Stimulated activated CD8-positive, alpha-beta memory T cell treated with anti-CD3 and anti-CD28 coated beads, Interleukin-7, amount 100 ng/mL, for 1 hour (primary cell): ENCODE measurements around the gene TLE7.

Experiments
- DNase-seq, 2 donors: peaks; one replicate each; pipeline ENCODE4 v3.0.0-alpha.2; 2020; ENCODE audit warnings: low read depth in 2 of 2

The TLE7 gene

DNA sequence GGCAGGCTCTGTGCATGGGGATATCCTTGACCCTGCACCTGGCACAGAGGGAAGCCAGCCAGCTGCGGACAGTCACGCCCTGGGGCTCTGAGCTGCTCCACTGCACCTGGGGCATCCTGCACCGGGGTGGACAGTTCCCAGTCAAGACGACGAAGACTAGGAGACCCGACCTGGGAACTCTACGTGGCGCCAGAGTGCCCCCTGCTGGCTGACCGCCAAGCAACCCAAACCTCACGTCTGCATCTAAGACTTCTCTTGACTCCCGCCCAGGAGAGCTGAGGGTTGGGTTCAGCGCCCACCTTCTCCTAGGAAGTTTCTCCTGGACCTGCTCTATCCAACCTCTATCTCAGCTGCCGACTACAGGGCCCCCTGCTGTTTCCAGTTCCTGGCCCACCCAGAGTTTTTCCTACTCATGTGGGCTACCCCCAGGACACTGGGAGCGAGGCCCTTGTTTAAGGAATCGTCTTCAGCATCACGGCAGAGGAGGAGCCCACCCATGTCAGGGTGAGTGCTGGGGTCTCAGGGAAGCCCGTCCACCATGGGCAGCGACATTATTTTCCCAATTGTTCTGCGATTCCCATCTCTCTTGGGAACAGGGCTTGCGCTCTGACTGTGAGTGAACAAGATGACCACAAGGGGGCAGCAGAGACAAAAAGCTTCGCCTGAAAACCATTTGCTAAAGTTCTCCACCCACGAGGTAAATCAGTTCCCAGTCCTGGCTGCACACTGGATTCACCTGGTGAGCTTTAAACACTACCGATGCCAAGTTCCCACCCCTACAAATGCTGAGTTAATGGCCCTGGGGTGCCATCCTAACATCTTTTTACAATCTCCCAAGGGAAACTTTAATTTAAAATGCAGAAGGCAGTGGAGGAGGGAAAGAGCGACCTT is 29.3 kb downstream of the TLE7 start:
- DNase-seq = peak; percentile 11 to 44

DNA sequence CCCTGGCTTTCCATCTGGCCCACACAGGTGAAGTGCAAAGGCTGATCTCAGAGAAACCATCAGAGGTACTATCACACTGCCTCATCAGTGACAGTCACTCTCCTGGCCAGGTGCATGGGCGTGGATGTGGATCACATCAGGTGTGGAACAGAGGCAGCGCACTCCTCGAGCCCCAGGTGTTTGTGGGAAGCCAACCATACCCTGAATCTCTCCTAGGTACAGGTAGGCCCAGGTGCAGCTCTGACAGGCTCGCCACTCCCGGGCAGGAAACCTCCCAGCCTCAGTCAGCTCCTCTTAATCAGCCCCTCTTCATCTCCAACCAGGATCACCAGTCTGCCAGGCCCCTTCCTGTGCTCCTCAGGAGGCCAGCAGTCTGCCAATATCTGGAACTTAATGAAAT is 31.7 kb downstream of the TLE7 start:
- no peak for DNase-seq

DNA sequence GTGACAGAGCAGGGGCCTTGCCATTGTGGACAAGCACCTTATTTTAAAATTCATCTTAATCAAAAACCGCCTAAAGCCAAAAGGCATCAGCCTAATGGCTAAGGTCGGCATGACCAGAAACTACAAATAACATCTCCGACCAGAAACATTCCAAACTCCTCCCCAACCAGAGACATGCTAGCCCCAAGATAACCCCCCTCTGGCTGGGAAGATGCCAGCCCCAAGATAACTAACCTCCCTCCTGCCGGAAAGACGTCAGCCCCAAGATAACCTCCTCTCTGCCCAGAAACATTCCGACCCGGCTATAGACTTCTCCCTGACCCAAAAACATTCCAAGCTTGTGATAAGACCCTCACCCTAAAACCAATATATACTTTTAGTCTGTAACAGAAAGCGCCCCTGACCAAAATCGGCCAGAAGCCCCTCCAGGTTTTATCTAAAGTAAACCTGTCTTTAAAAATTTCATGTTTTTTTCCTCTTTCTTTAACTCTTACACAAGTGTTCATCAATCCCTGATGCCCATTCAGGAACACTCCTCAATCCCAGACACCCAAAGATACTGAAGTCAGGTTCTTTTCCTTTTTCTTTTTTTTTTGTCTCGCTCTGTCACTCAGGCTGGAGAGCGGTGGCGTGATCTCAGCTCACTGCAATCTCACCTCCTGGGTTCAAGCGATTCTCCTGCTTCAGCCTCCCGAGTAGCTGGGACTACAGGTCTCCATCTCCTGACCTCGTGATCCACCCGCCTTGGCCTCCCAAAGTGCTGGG is 32.7 kb downstream of the TLE7 start:
- no peak for DNase-seq

DNA sequence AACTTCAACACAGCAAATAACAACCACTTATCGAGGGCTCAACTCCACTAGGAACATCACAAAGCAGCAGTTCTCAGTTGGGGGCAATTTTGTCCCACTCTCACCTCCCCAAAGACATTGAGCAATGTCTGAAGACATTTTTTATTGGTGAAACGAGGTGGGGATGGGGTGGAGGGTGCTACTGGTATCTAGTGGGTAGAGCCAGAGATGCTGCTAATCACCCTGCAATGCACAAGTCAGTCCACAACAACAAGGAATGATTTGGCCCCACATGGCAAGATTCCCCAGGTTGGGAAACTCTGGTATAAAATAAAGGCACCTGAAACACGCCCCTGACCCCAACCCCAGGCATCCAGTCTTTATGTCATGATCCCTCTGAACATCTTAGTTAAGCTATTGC is 33.3 kb downstream of the TLE7 start:
- DNase-seq = no peak

DNA sequence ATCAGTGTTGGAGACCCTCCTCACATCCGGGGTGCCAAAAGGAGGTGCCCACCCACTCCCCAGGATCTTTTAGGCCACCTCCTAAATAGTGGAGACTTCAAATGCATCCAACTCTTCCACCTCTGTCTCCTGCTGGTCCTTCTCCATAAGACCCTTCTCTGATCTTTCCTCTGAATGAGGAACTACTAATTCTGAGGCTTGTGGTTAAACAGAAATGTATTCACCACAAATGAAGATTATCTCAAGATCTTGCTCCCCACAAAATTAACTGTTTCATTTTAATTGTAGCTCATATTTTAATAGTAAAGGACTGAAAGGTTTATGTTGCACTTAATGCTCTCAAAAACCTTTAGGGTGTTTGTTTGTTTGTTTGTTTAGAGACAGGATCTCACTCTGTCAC is 34.1 kb downstream of the TLE7 start:
- no peak for DNase-seq

DNA sequence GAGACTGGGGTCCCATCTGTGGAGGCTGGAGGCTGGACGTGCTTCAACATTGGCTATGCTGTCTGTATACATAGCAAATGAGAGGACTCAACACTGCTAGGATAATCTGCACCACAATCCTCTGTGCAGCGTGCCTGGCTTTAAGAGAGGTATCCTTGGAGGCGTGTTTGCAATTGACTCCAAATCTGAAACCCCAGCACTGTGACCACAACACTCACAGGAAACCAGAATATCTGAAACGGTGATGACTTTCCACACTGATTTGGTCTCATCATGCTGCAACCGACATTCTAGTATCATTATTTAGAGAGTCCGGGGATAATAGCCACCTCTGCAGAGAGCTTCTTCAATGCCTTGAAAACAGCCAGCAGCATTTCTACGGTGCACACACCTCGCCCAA is 35.1 kb downstream of the TLE7 start:
- DNase-seq = no peak

DNA sequence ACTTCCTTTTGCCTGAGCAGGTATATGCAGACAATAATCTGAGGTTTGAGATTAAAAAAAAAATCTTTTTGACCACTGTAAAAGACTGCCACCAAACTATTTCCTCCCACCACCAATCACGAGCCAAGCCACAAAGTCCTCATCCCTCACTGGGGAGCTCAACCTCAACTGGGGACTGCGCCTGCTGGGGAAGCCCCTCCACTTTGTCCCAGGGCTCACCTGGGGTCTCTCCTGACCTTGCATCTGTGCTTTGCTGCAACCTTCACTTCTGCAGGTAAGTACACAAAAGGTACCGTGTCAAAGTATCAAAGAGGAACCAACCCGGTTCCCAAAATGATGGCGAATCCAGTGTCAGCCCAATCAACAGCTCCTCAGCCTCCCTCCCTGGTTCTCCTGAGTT is 35.5 kb downstream of the TLE7 start:
- DNase-seq = no peak

DNA sequence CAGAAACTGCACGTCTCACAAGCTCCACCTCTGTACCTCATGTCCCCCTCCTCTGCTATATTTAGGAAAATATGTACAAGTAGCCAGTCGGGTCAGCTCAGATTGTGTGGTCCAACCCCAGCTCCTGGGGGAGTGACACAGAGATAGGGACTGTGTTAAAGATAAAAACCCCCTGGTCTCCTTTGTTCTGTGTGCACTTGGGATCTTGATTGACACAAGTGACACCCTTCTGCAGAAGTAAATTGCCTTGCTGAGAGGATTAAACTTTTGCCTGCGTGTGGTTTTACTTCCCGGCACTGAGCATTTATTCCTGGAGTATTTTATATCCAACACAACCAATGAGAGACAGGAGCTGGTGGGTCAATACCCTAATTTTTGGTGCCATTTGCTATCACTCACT is 37.5 kb downstream of the TLE7 start:
- no peak for DNase-seq

DNA sequence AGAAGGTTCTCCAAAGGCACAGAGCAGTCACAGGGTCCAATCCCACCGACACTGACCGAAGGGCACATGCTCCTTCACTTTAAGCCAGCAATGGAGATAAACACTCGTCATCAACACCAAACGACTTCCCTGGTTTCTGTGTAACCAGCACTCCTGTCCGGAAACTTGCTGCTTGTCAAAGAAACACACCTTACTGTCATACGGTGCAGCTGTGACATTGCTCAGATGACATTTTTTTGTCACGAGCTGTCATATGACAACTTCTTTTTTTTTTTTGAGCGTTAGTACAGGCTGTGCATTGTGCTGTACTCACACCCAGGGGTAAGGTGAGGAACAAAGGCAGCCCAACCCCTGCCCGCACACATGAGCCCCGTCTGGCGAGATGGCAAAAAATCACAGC is 39.2 kb downstream of the TLE7 start:
- no peak for DNase-seq

DNA sequence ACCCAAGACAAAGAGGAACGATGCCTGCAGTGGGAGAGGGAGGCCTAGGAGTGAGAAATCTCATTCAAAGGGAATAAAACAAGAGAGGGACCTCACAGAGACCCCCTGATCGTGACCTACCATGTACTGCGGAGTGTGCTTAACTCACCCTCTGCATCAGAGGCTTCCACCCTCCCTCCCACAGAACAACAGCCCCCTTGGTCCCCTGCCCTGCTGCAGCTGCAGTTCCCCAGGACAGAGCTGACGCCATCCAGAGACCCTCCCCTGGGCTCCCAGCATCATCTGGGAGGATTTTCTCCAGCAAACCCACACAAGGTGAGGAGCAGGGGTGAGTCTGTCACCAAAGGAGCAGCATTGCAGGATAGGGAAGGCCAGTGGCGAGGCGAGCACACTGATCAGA is 39.8 kb downstream of the TLE7 start:
- no peak for DNase-seq

DNA sequence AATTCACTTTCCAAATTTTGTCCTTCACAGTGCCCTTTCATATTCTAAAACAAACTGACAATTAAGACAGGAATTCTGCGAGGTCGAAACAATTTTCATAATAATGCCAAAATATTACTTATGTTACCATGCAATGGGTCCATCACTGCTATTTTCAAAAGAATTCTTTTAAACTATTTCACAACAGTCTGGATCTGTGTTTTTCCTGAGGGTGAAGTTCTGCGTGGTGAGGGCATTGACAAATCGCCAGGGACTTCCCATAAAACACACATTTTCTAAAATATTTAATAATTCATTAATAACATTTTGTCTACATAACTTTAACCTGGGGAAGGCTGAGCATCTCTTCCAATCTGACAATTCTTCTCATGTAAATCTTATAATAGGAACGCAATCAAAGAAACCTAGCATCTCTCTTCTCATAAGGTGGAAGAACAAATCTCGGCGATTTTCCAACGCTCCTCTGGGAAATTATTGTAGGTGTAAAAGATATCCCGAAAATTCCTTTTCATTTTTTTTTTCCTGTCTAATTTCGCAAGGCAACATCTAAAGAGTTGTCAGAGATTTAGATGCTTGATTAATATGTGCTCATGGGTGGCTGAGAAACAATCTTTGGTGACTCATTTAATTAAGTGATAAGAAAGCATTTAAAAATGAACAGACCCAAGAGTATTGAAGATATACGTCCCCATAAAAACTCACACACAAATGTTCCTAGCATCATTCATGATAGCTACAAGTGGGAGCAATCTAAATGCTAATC is 41.9 kb downstream of the TLE7 start:
- DNase-seq = no peak

DNA sequence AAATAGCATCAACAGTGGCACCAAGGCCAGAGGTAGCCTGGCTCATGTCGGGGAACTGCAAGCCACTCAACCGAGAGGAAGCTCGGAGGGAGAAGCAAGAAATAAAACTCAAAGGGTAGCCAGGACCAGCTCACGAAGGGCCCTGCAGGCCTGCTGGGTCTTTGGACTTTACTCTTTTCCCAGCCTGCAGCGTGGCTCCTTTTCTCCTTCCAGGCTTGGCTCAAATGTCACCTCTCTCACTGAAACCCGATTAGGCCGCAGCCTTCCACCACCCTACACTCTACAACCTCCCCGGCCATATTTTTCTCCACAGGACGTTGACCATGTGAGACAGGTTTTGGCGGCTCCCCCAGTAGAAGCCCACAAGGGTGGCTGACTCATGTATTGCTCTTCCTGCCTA is 45.3 kb downstream of the TLE7 start:
- no peak for DNase-seq

DNA sequence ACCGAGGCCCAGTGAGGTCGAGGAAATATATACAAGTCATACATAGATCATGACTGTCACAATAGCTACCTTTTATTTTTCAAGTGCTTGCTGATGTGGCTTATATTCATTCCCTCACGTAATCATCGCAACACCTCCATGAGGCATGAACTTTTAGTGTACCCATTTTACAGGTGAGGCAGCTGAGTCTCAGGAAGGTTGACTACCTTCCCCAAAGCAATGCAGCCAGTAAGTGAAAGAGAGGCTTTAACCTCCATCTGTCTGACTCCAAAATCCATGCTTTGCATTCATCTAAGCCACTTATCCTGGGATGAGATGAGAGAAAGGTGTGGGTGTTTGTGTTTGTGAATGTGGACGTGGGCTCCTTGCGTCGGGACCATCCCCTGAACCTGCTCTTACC is 52.5 kb downstream of the TLE7 start:
- no peak for DNase-seq

DNA sequence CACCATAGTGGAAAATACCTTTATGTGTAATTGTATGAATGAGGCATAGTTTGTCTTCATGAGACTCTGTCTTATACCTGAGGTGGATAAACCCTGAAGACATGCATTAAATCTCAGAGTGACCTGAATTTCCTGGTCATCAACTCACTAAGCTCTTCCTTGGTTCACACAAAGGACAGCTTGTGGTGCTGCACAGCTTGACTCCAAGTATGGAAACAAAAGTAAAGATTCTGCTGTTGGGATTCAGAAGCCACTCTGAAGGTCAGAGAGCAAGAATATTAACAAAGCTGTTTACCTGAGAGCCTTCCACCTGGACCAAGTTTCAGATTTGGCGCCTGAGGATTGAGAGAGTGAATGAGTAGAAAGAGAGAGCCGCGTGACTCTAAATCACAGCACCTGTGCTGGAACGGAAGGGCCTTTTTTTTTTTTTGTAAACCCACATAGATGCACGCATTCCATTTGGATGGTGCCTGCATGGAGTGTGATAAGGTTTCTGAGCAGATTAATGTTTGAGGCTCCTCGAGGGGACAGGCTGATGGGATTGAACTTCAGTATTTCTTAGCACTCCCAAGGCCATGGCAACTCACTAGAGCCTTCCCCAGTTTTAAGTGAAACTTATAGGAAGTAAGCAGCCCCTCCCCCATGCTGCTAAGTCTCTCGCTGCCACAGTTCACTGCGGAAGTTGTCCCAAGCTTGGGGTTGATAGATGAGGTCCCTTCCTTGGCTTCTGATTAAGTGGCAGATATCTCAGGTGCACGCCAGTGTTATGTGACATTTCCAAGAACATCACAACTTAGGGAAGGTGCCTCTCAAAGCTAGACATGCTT is 54.6 kb downstream of the TLE7 start:
- DNase-seq = no peak

DNA sequence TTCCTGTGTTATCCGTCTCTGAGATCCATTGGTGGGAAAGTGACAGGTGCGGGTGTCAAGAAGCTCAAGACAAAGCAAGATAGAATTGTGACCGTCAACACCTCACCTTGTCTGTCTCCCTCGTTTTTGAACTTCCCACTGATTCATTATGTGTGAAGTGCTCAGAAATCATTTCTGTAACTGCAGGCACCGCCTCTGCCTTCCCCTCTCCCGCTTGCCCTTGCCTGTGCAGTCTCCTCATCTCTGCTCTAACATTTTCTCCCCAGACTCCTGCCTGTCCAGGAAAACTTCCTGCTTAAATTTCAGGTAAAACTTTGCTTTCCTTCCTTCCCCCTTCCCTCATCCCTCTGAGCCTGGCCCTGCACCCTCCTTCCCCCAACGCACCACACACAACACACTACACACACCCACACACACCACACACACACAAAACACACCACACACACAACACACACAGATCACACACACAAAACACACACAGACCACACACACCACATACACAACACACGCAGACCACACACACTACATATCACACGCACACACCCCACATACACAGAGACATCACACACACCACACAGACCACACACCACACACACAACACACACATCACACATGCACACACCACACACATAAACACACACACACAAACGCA is 57.7 kb downstream of the TLE7 start:
- no peak for DNase-seq

DNA sequence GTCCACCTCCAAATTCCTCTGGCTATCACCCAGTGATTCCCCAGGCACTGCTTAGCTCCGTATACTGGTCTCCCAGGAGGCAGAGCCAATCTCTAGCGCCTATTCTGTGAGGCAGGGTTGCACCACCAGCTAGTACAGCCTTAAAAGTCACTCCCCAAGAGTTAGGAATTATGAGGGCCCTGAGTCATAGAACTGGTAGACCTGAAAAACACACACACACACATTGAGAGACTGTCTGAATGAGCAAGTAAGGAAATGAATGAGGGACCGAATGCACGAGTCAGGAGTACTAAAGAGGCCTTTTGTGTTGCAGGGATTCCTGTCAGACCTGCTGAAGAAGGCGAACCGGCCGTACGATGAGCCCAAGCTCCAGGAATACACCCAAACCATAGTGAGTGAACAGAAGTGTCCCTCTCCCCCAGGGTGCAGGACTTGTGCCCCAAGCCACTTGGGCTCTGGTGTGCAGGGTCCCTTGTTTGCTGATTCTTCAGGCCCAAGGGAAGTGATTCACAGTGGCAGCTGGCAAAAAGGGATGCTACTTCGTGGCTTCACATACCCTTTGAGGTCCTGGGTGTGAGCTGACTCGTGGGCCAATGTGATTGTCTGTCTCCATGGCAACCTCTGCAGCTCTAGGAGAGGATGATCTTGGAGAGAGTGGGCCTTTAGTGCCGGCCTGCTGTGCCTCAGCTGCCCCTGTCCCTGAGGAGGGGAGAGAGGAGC is 58.6 kb downstream of the TLE7 start:
- no peak for DNase-seq

DNA sequence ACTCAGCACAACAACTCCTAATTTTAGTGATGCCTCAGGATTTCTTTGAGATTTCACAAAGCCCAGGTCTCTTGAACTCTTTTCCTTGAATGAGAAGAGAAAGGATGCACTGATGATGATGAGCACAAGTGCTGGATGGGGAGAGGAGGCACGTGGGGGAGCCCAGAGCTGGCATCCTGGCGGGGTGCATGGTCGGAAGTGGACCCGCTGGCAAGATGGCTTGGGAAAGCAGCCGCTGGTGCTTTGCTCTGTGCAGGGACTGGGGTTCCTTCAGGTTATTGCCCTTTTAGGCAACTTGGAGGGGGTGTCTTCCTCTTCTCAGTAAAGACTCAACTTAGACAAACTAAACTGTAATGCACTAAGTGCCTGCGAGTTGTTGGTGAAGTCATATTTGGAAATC is 61.0 kb downstream of the TLE7 start:
- DNase-seq = no peak
